SHP77 treated with DMSO at 0.1 percent for 48 hours (cell line): ENCODE results near the gene DCBLD2.

Experiments
- DNase-seq: peaks from one replicate; lab custom pipeline; 2025; lab: John Stamatoyannopoulos, UW

Gene DCBLD2

DNA sequence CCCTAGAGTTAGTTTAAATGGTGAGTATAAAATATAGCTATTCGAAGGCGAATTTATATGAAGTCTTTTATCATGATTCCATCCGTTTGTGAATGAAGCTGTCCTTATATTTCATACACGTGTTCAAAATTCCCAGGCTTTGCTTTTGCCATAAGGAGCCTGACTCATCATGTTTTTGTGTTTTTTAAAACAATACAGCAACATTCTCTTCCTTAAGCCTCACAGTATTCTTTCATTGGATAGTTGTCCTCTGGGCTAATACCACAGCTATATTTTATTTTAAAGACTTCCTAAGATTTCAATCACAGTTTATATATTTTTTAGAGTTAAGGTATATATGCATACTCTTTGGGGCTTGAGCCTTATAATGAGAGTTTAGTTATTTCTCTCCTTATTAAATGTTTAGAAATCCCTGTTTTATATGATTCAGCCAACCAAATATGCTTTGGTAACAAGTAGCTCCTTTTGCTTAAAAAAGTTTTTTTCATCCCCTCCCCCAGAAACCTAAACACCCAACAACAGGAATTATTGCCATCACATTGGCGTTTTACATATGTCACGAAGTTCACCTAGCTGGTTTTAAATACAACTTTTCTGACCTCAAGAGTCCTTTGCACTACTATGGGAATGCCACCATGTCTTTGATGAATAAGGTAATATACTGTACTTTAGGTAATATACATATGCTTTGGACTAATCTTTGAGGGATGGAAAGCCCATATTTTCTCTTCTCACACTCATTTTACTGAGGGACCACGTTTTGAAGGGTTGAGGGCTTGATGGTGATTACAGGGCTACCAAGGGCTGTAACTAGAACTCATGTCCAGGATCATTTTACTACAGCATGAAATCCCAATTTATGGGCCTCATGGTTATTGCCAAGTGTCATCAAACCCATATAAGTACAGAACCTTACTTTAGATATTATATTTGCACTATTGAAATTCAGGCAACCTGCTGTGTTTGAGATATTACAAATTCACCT is 109.9 kb downstream of the DCBLD2 start:
- no peak for DNase-seq

DNA sequence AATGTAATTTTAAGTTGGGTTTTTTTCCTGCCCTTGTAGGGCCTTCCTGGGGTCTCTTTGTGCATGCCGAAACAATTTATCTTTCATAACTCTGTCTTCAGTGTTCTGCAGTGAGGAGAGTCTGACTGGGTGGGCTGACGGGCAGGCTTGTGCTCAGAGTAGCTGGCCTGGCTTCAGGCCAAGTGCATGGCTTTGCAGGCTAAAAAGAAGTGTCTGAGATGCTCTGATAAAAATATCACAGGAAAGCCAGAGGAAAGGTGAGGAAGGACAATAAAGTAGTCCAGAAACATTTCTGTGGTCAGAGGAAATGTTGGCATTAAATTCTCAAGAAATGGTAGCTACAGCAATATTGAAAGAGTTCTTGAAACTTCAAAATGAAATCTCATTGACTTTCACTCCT is 112.8 kb downstream of the DCBLD2 start:
- no peak for DNase-seq

DNA sequence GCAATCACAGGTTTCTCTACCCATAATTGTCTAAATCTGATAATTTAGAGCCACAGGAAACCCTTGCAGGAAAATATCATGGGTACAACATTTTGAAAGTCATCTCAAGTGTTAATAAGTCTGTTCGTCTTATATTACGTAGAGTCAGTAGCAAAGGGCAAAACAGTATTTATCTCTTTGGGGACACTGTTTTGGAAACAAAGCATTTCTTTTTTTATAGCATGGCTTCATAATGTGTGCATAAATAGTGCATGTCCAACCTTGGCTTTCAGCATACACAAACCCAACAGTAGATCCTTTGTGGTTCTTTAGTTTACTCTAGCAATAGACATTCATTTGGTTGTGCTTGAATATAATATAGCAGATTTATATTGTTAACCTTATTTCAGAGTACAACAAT is 114.3 kb downstream of the DCBLD2 start:
- DNase-seq, result no peak

DNA sequence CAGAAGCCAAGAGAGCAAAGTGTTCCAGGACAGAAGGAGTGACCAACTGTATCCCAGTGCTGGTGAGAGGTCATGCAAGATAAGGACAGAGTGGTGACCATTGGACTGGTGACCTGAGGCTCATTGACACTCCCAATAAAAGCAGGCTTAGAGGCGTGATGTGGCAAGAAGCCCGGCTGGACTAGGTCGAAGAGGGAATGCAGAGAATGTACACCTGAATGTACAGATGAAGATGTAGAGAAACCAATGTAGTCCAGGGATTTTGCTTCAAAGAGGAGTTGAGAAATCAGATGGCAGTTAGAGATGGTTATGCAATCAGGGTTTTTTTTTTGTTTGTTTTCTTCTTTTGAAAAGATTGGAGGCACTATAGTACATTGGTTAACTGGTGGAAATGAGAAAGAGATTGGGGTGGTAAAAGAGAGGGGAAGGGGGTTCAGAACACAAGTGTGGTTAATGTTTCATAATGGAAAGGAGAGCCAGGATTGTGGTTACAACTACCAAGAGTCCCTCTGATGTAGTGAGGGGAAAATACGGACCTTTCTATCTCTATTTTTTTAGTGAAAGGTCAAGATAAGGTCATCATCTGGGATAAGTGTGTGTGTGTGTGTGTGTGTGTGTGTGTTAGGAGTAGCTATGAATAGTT is 115.0 kb downstream of the DCBLD2 start:
- DNase-seq, result no peak

DNA sequence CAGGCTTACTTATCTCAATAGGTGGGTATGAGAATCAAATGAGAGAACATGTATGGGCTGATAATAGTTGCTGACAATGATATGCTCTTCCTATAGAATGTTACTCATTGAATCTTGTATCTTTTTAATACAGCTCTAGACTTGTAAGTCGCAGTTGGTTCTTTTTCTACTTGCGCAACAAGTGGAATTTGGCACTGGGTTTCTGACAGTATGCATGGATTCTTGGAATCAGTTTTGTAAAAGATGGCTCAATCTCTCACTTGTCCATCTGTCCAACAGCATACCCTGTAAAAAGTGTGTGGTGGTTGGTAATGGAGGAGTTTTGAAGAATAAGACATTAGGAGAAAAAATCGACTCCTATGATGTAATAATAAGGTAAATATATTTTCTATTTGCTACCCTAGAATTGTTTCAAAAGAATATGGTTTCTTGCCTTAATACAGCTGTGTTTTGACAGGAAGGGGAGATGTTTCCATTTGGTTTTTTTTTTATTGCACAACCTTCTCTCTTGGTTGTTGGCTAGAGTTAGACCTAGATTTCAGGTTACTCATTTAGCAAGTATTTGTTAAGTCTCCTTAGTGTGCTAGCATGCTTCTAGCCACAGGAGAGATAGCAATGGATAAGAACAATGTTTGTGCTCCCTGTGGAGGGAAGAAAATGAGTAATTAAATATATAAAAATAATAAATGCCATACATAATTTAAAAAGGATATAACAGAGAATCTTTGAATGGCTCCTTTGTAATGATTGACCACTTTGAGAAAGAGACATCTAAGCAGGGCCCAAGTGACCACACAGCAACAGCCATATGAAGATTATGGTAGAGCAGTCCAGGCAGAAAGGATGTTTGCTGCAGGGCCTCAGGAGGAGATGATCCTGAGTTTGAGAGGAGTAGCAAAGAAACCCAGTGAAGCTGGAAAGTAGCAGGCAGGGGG is 116.6 kb downstream of the DCBLD2 start:
- DNase-seq, result no peak

DNA sequence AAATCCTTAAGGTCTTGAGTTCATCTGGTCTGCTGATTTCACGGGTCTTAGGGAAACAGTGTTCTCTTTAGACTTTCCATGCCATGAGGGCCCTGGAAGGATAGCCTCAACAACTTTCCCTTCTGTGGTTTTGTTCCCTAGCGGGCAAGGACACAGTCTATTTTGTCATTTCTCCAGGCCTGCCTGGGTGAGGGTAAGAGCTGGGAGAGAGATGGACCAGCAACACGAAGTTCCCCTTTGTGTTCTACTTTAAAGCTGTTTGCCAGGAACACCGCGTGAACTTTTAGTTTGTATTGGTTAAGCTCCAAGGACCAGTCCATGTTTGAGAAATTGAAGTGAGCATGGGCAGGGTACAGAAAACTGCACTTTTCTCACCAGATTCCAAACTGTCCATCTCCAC is 117.5 kb downstream of the DCBLD2 start:
- no peak for DNase-seq

DNA sequence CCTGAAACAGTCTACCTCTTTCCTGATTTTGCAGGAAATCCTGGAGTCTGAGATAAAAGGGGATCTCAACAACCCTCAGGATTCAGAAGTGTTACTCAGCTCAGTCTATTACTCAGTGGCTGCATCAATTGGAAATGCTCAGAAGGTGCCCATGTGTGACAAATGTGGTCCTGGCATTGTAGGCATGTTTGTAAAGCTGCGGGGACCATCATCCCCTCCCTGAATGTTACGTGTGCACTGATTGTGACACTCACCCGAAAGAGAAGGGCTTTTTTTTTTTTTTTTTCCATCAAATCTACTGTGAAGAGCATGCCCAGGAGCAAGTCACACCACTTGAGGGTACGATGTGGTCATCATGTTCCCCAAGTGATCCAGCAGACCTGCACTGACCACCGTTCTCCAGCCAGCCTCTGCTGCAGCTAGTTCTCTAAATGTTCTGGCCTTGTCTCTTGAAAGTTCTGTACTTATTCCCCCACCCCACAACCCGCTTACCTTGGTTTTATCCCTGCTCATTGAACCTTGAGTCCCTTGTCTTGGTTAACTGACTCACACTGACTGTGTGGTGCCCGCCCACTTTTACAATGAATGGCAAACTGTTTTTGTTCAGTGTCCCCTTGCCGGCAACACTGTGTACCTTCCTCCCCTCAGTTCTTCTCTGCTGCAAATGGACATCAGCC is 118.5 kb downstream of the DCBLD2 start:
- DNase-seq, result no peak

DNA sequence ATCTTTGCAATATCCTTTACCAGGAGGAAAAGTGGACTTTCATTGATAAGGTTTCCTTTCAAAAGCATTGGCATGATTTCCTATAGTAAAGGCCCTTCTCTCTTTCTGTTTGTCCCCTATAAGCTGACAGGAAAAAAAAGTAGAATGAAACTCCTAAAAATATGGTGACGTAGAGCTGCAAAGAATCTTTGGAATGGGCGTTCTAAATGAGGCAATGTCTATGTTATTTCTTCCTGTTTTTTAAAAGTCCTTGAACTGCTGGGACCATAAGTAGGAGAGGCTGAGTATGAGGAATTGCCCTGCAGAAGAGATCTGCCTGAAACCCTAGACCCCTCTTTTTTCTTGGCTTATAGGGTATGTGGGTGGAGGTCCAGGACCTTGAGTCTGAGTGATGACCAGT is 121.2 kb downstream of the DCBLD2 start:
- DNase-seq, result no peak

DNA sequence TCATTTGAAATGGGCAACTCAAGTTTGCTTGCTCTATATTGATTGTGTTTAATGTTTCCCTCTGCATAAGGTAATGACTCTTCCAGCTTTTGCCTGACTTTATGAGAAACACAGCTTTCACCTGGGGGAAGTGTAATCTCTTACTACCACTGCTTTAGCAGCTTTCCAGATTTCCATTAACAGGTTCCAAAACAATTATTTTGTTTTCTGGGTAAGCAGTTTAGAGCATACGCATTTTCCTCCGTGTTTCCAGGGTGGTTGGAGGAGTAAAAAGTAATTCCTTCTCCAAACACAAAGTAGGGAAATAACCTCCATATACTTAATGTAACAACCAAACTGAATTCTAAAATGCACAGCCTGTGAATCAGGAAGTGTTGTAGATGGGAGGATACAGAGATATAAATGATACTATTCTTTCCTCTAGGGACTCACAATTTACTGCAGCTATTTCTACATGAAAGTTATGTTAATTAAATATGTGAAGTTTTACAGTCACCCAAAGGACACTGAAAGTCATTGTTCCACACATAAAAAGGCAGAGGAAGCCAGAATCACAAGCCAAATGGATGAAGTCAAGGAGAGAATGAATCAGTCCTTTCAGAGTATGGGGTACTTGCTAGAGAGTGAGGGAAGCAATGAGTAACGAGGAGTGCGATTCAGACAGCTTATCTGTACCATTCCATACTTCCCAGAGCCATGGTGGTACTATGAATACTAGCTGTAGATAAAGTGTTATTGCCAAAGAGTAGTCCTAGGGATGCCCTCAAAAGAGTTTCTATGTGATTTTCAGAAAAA is 121.8 kb downstream of the DCBLD2 start:
- DNase-seq, result no peak

DNA sequence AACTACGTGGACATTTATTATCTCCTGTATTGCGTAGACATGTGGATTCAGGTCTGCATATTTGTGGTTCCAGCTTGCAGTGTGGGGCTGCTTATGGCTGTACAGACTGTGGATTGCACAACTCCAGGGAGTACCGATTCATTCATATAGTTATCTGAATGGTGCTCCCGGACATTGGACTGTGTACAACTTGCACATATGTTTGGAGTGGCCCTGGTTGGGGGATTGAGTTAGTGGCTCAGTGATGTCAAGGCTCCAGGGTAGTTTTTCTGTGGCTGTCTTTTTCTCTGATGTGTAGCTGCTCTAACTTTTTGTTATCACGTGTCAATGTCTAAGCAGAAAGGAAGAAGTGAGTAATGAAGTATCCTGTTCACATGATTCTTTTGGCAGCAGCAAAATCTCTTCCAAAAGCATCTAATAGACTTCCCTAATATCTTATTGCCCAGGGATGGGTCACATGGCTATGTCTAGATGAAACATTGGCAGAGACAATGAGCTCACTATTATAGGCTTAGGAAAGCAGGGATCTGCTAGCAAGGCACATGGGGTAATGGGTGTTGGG is 122.6 kb downstream of the DCBLD2 start:
- no peak for DNase-seq

DNA sequence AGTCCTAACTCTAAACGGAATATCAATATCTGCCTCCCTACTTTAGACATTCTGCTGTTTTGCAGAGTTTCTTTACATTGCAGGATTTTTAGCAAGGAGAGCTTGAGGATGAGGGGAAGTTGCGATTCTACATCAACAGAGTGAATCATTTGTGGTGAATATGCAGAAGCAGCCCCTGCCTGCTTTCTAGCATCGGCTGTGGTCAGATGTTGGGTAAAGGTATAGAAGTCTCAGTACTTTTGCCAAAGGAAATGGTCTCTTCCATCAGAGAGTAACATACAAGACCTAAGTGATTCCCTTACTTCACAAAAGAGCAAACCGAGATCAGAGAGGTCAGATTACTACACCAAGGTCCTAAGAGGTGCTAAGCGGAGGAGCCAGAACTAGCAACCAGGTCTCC is 123.1 kb downstream of the DCBLD2 start:
- no peak for DNase-seq

DNA sequence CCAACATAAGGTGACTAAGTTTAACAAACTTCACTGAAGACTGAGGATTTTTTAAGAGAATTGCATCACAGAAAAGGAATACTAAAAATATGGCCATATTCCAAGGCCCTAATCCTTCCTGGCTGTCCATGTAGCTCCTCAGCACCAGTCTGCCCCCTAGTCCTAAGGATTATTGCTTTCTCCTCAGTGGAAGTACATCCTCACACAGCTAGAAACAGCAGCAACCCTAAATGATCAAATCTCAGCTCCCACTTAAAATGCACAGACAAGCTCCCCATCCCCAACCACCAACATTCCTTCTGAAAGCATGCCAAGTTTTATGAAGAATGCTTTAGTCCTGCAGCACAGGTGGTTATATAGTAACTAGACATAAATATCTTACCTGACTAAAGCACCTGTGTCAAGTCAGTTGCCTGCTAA is 123.7 kb downstream of the DCBLD2 start:
- no peak for DNase-seq

DNA sequence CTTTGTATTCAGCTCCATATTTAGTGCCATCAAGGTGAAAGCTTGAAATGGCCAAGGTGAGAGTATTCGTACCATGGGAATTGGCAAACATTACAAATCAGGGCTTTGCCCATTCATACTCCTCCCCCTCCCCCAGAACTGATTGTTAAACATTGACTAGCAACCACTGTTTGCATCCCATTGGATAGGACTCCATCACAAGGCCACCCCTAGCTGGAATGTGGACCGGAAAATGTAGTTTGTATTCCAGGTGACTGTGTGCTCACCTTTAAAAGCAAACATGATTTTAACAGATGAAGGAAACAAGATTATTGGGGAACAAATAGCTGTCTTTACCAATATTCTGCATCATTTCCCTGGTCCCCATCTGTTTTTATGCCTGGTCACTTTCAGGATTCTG is 124.2 kb downstream of the DCBLD2 start:
- DNase-seq, result no peak

DNA sequence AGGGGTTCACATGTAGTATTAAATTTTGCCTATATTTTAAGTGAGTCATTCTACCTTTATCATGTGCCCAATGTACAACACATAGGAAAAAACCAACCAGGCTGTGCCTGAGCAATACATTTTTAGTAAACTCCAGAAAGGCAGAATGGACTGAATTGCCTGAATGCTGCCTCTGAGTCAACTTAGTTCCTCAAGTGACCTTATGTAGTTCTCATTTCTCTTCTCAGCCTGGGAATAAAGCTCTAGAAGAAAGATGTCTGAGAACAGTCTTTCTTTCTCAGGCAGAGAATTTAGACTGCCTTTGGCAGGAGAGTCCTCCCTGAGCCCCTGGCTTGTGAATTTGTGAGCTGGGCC is 125.4 kb downstream of the DCBLD2 start:
- no peak for DNase-seq

DNA sequence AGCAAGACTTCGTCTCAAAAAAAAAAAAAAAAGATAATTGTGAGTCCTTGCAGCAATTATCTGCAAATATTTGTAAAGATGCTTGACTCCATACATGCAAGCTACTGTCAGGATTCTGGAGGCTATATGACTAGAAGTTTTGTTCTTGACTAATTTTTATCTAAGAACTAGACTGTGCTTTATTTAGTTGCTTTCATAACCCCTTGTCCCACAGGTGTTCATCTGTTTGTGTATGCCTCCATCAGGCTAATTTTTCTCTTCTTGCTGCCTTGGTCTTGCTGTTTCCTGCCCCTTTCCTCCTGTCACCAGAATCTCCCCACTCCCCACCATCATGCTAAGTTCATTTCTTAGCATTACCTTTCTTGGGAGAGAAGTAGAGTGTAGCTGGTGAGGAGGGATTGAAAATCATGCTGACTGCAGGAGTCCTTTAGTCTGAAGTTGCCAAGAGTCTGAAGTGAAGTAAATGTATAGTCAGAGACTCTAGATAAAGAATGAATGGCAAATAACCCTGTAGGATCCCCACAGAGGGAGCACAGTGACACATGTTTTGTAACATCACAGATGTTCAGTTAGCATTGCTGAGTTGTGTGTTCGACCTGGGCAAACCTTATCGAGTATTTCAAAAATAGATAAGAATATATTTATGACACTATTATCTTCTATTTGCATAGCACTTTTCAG is 125.9 kb downstream of the DCBLD2 start:
- no peak for DNase-seq

DNA sequence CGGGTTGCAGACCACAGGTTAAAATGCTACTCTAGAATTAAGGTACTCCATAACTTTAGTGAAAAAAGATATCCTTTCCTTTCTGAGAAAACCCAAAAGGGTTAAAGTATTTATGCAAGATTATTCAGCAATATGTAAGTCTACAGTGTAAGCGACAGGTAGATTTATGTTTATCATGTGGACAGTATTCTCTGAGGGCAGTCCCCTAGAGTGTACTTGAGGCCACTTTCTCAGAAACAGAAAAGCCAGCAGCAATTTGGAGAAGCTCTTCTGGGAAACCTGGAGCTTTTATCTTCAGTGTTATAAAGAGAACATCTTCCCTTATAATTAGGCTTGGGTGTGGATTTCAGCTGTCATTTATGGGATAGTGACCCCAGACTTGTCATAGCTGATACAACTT is 129.5 kb downstream of the DCBLD2 start:
- DNase-seq, result no peak

DNA sequence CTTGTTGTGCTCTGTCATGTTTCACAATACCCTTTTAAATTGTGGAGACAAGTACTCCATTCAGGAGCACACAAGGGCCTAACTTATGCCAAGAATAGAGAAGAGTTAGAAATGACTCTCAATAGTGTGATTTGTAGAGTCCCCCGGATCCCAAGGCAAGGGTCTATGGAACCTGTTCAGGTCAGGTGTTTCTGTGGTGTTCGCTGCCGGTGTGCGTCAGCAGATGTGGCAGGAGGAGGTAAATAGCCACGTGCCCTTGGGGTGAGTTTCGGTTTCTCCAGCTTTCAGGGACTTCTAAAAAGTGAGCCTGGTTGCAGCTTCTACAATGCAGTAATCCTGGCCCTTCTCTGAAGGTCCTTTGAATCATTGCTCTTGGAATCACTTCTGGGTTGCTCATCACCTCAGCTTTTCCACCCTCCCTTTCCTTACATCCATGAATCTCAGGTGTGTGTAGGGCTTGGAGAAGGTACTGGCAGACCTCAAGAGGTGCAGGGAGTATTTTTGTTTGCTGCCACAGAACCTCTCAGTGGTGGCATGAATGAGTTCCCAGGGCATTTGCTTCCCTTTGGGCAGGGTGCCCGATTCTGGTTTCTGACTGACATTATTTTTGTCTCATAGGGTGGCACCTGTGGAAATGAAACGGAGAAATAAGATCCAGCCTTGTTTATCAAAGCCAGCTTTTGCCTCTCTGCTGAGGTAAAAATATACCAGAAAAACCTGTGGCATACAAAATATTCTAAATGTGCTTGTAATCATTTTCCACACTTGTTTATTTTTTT is 131.0 kb downstream of the DCBLD2 start:
- no peak for DNase-seq

DNA sequence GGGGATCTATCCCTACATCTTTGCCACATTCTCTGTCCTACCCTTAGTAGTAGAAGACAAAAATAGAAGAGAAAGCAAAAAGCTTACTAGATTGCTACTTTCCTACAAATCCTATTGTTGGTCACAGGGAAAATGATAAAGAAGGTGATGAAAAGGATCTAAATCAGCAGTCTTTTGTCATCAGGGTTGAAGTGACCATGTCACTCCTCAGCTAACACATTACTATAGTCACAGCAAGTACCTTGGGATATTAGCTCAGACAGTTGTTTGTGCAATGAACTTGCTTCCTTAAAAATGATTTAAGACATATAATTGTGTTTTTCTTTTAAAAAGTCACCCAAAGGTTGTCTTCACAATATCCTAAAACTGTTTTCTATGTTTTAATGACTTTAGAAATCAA is 132.0 kb downstream of the DCBLD2 start:
- no peak for DNase-seq

DNA sequence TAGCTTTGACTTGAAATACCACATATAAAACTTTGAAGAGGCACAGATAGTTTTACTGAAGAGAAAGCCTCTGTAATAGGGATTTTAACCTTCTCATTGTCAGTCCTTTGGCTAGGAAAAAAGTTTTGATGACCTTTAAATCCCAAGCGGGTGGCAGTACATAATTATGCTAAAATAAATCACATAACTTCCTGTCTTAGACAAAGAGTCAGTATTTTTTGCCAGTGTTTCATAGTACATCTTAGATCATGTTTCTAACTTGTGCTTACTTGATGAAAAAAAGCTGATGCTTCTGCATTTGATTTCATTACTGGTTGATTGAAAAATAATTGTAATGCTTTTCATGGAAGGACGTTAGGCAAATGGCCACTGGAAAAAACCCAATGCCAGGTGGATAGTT is 132.5 kb downstream of the DCBLD2 start:
- no peak for DNase-seq
